Liver (tissue), 9 donors: ENCODE results near the gene ANKAR. TPM values are rescaled to one million over a fixed set of nuclear protein-coding genes. Genes with fewer than 3 reads are reported as not detected.
"Not testable (repeated sequence)": the region's sequence is repeated elsewhere in the genome, so short reads cannot be mapped to it uniquely, and the experiment has no call there.

ENCODE experiments used
- DNase-seq: peaks from one replicate; pipeline ENCODE4 v3.0.0-alpha.2; 2017; ENCODE audit warnings: low spot score
- H3K27ac ChIP-seq, 2 donors: one replicate each; pipeline ENCODE4 v1.7.0; 2013; ENCODE audit warnings: inconsistent platforms in 2 of 2, low read length in 2 of 2, control low read depth in 1 of 2, low read depth in 1 of 2, mild to moderate bottlenecking in 1 of 2
- H3K27me3 ChIP-seq, 4 donors: one replicate each; pipeline versions ENCODE4 v1.6.1 to v1.7.0; 2013; ENCODE audit warnings: low read length in 3 of 4, inconsistent platforms in 1 of 4, mild to moderate bottlenecking in 1 of 4, moderate library complexity in 1 of 4; ENCODE audit not compliant: control insufficient read depth in 4 of 4, insufficient read depth in 4 of 4
- H3K36me3 ChIP-seq, 4 donors: one replicate each; pipeline versions ENCODE4 v1.6.1 to v1.7.0; 2013; ENCODE audit warnings: low read length in 3 of 4, mild to moderate bottlenecking in 3 of 4, low read depth in 1 of 4, moderate library complexity in 1 of 4; ENCODE audit not compliant: control insufficient read depth in 4 of 4, insufficient read depth in 3 of 4
- H3K4me1 ChIP-seq, 4 donors: one replicate each; pipeline versions ENCODE4 v1.6.1 to v1.7.0; 2013; ENCODE audit warnings: low read length in 3 of 4, mild to moderate bottlenecking in 3 of 4, moderate library complexity in 1 of 4; ENCODE audit not compliant: control insufficient read depth in 4 of 4, insufficient read depth in 4 of 4
- H3K4me3 ChIP-seq, 3 donors: one replicate each; pipeline versions ENCODE4 v1.6.1 to v1.7.0; 2013; ENCODE audit warnings: low read length in 3 of 3, control low read depth in 1 of 3, low read depth in 1 of 3, mild to moderate bottlenecking in 1 of 3
- H3K9ac ChIP-seq, 2 donors: one replicate each; pipeline ENCODE4 v1.7.0; 2013; ENCODE audit warnings: low read length in 2 of 2, mild to moderate bottlenecking in 2 of 2, moderate library complexity in 2 of 2, control low read depth in 1 of 2, low read depth in 1 of 2
- H3K9me3 ChIP-seq, 4 donors: one replicate each; pipeline versions ENCODE4 v1.6.1 to v1.7.0; 2013; ENCODE audit warnings: low read length in 3 of 4; ENCODE audit not compliant: control insufficient read depth in 4 of 4
- ATF3 ChIP-seq: IDR thresholded peaks from 2 replicates; pipeline ENCODE4 v1.6.1; 2016; ENCODE audit warnings: antibody characterized with exemption
- CTCF ChIP-seq: fragments of 150-350 bp; IDR thresholded peaks from 2 replicates; pipeline ENCODE4 v1.5.1; 2017; ENCODE audit warnings: improper control_type of control experiment, low read depth, low read length; ENCODE audit not compliant: missing input control
- EGR1 ChIP-seq, 2 donors: IDR thresholded peaks; 2 replicates each; pipeline ENCODE4 v1.6.1; 2016 to 2018; ENCODE audit warnings: antibody characterized with exemption in 2 of 2, low read depth in 2 of 2
- FOXA1 ChIP-seq: IDR thresholded peaks from 2 replicates; pipeline ENCODE4 v1.6.1; 2016; ENCODE audit warnings: antibody characterized with exemption
- FOXA2 ChIP-seq: IDR thresholded peaks from 2 replicates; pipeline ENCODE4 v1.6.1; 2016; ENCODE audit warnings: antibody characterized with exemption
- GABPA ChIP-seq, 2 donors: IDR thresholded peaks in 1 of 2; conservative IDR thresholded peaks in 1 of 2; 2 replicates each; pipeline ENCODE4 v1.6.1; 2016; ENCODE audit warnings: antibody characterized with exemption in 2 of 2, mild to moderate bottlenecking in 1 of 2, moderate library complexity in 1 of 2
- HNF4A ChIP-seq, 2 donors: conservative IDR thresholded peaks; 2 replicates each; pipeline ENCODE4 v1.6.1; 2016; ENCODE audit warnings: antibody characterized with exemption in 2 of 2, mild to moderate bottlenecking in 2 of 2
- HNF4G ChIP-seq: IDR thresholded peaks from 2 replicates; pipeline ENCODE4 v1.6.1; 2016; ENCODE audit warnings: antibody characterized with exemption
- JUND ChIP-seq, 2 donors: IDR thresholded peaks; 2 replicates each; pipeline ENCODE4 v1.6.1; 2016; ENCODE audit warnings: antibody characterized with exemption in 2 of 2
- MAX ChIP-seq: IDR thresholded peaks from 2 replicates; pipeline ENCODE4 v1.6.1; 2016; ENCODE audit warnings: antibody characterized with exemption
- NR2F2 ChIP-seq: IDR thresholded peaks from 2 replicates; pipeline ENCODE4 v1.6.1; 2016; ENCODE audit warnings: antibody characterized with exemption
- RAD21 ChIP-seq, 2 donors: IDR thresholded peaks; 2 replicates each; pipeline ENCODE4 v1.6.1; 2016; ENCODE audit warnings: antibody characterized with exemption in 2 of 2, mild to moderate bottlenecking in 2 of 2
- RXRA ChIP-seq, 2 donors: IDR thresholded peaks; 2 replicates each; pipeline ENCODE4 v1.6.1; 2017 to 2018; ENCODE audit warnings: antibody characterized with exemption in 2 of 2, mild to moderate bottlenecking in 1 of 2
- SP1 ChIP-seq: IDR thresholded peaks from 2 replicates; pipeline ENCODE4 v1.6.1; 2018; ENCODE audit warnings: antibody characterized with exemption, mild to moderate bottlenecking
- TAF1 ChIP-seq: conservative IDR thresholded peaks from 2 replicates; pipeline ENCODE4 v1.6.1; 2016; ENCODE audit warnings: antibody characterized with exemption, mild to moderate bottlenecking
- YY1 ChIP-seq: IDR thresholded peaks from 2 replicates; pipeline ENCODE4 v1.6.1; 2016; ENCODE audit warnings: antibody characterized with exemption, mild to moderate bottlenecking
- WGBS: extraction: QIAGEN DNeasy Blood & Tissue Kit; methylation state at CpG from one replicate; pipeline ENCODE4 v1.1.7; 2013; 5-methylcytosine and 5-hydroxymethylcytosine counted together
- polyA plus RNA-seq, 2 donors: library from polyadenylated mRNA; stranded (reverse) in 1 of 2; unstranded in 1 of 2; fragments of 200-250 nt in 1 of 2; fragments of >200 nt in 1 of 2; fragmentation: Nextera tagmentation in 1 of 2; extraction: Ambion mirVana in 1 of 2; gene quantifications; one replicate each; pipeline versions ENCODE4 v1.2.1 to v1.2.3, GENCODE V29; 2013 to 2015
- total RNA-seq, 2 donors: library from RNA; depleted of rRNA; stranded (reverse); fragments of >200 nt; gene quantifications; one replicate each; pipeline ENCODE4 v1.2.3, GENCODE V29; 2014
- TF ChIP-seq, protein P1 (sequence below): IDR thresholded peaks from 2 replicates; pipeline ENCODE4 v1.6.1; 2016; ENCODE audit warnings: antibody characterized with exemption
- donor health status: healthy.
- donor health status: healthy.
- donor health status: healthy.
- donor health status: healthy.
- donor health status: healthy.

The ANKAR gene
- total and polyA plus RNA-seq, 4 donors, result 0.46 to 8.4 (median 4.3) TPM

DNA sequence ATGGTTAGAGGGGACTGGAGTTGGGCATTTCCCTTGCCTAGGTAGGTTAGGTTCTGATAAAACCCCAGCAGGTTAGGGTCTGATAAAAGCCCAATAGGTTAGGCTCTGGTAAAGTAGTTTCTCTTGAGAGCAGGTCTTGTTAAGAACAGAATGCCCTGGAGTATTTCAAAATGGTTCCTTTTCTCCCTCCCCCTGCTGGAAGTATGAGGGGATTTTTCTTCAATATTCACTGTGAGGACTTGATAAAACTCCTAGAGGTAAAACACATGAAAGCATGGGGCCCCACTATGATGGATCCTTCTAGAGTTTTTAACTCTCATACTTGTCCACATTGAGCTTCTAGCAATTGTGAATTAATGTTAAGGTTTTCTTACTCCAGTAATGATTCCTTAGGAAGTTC, 27.6 kb downstream of the ANKAR start (continued):
- TF ChIP-seq, protein P1, sequence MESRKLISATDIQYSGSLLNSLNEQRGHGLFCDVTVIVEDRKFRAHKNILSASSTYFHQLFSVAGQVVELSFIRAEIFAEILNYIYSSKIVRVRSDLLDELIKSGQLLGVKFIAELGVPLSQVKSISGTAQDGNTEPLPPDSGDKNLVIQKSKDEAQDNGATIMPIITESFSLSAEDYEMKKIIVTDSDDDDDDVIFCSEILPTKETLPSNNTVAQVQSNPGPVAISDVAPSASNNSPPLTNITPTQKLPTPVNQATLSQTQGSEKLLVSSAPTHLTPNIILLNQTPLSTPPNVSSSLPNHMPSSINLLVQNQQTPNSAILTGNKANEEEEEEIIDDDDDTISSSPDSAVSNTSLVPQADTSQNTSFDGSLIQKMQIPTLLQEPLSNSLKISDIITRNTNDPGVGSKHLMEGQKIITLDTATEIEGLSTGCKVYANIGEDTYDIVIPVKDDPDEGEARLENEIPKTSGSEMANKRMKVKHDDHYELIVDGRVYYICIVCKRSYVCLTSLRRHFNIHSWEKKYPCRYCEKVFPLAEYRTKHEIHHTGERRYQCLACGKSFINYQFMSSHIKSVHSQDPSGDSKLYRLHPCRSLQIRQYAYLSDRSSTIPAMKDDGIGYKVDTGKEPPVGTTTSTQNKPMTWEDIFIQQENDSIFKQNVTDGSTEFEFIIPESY, result no peak
- no peak for TF ChIP-seq NR2F2

DNA sequence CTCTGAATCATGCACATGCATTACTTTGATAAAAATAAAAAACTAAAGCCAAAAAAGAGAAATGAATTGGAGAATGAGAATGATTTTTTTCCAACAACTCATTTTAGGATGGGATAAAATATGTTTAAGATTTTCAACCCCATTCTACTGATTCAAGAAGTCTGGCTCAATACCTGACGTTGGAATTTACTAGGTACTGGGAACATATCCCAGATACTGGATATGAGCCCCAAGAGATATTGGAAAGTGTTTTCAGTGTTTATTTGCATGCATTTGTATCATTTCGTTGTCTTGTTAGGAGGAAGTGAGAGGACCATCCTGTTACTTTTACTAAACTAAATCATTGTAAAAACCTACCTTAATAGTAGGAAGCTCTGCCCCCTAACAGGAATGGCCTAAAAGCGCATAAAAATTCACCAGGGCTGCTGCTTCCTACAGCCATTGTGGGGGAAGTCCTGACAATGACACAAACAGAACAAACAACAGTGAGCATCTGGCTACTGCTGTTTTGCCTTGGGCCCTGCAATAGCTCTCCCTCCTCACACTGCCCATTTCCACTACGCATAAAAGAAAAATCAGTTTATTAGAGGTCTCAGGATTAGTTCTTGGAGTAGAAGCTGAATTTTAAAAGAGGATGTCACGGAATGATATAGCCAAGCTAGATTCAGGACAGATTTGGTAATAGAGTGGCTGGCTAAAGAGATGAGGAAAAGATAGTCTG, 35.2 kb downstream of the ANKAR start:
- Histone ChIP-seq H3K9ac (no peak overlapping the region), H3K4me1 (no peaks in the 10 kb centered on the region), H3K4me3 (no peak overlapping the region), H3K36me3 (peaks cover 0 to 2% (median 0%) of the 10 kb centered on the region in 4 donors), H3K27ac (no peak overlapping the region), H3K27me3 (no peaks in the 10 kb centered on the region), H3K9me3 (no peaks in the 10 kb centered on the region)
- no peak for TF ChIP-seq NR2F2
- no peak for TF ChIP-seq FOXA2
- TF ChIP-seq JUND (IDR thresholded peaks at IDR 0.05), result no peak
- TF ChIP-seq RXRA (IDR thresholded peaks at IDR 0.05), result no peak
- no peak for TF ChIP-seq CTCF
- TF ChIP-seq HNF4G, result no peak
- TF ChIP-seq EGR1 (IDR thresholded peaks at IDR 0.05; ENCODE audit: low read depth in 2 of 2), result no peak
- no peak for TF ChIP-seq MAX
- TF ChIP-seq YY1, result no peak
- no peak for TF ChIP-seq RAD21 (IDR thresholded peaks at IDR 0.05)
- no peak for TF ChIP-seq ATF3
- TF ChIP-seq HNF4A (conservative IDR thresholded peaks at IDR 0.05), result no peak
- no peak for TF ChIP-seq FOXA1
- TF ChIP-seq GABPA (IDR thresholded peaks at IDR 0.05 in 1 of 2, conservative IDR thresholded peaks at IDR 0.05 in 1 of 2), result no peak
- TF ChIP-seq TAF1, result no peak
- no peak for TF ChIP-seq SP1
- TF ChIP-seq, protein P1, result no peak
- DNase-seq, result no peak
- WGBS, result 93% methylated on average over 5 of the region's 5 CpGs

DNA sequence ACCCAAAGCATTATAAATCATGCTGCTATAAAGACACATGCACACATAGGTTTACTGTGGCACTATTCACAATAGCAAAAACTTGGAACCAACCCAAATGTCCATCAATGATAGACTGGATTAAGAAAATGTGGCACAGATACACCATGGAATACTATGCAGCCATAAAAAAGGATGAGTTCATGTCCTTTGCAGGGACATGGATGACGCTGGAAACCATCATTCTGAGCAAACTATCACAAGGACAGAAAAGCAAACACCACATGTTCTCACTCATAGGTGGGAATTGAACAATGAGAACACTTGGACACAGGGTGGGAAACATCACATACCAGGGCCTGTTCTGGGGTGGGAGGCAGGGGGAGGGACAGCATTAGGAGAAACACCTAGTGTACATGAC, 43.1 kb downstream of the ANKAR start:
- H3K36me3 ChIP-seq, H3K9me3 ChIP-seq, DNase-seq, H3K27me3 ChIP-seq, H3K27ac ChIP-seq, H3K4me1 ChIP-seq, H3K4me3 ChIP-seq, H3K9ac ChIP-seq: not testable (repeated sequence)
- WGBS, result 91% methylated on average over 1 of the region's 1 CpG
